Measurements from ENCODE around the gene CPED1. TPM values are rescaled to one million over a fixed set of nuclear protein-coding genes. Genes with fewer than 3 reads are reported as not detected.

The CPED1 gene
- total RNA-seq, 2 donors from 2014 or later: 77.4 to 126 TPM

DNA sequence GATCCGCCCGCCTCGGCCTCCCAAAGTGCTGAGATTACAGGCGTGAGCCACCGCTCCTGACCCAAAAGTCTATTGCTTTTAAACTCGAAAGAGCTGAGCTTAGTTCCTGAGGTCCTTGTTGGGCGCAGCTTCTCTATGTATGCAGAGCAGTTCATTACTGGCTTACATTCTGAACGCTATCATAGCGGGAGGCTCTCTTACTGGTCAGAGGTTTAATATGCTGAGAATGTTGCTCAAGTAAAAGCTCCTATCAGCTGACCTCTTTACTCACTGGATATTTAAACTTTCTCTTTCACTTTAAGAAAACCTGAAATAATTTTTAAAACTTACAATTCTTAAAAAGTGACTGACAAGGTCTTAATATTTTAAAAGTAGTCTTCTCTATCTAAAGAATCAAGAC lies 179.5 kb downstream of the CPED1 start:
- no peak overlapping the region for H3K4me3 ChIP-seq
- ATAC-seq (ENCODE audit: insufficient number of reproducible peaks, low FRiP score, low read depth) (no peak), DNase-seq (ENCODE audit: low spot score) (no peak)
- no peaks in the 10 kb centered on the region for H3K4me1 ChIP-seq (ENCODE audit: control insufficient read depth in 1 of 2, low read depth in 2 of 2)
- H3K27ac ChIP-seq: no peak overlapping the region
- no peaks in the 10 kb centered on the region for H3K27me3 ChIP-seq (replicated peaks; ENCODE audit: insufficient read depth)
- no peaks in the 10 kb centered on the region for H3K9me3 ChIP-seq
- TF ChIP-seq CTCF (IDR thresholded peaks at IDR 0.05): no peak
- peaks cover 4% of the 10 kb centered on the region for H3K36me3 ChIP-seq

- Histone ChIP-seq H3K27ac (no peak overlapping the region), H3K36me3 (peaks cover 4% of the 10 kb centered on the region), H3K4me1 (ENCODE audit: control insufficient read depth in 1 of 2, low read depth in 2 of 2) (no peaks in the 10 kb centered on the region), H3K27me3 (replicated peaks; ENCODE audit: insufficient read depth) (no peaks in the 10 kb centered on the region), H3K9me3 (no peaks in the 10 kb centered on the region), H3K4me3 (no peak overlapping the region)
- DNase-seq (ENCODE audit: low spot score) (no peak), ATAC-seq (ENCODE audit: insufficient number of reproducible peaks, low FRiP score, low read depth) (no peak)
- TF ChIP-seq CTCF (IDR thresholded peaks at IDR 0.05): no peak
Measured at GRCh38 chr7:121169469-121169868, 181.0 kb downstream of the CPED1 start.

DNA sequence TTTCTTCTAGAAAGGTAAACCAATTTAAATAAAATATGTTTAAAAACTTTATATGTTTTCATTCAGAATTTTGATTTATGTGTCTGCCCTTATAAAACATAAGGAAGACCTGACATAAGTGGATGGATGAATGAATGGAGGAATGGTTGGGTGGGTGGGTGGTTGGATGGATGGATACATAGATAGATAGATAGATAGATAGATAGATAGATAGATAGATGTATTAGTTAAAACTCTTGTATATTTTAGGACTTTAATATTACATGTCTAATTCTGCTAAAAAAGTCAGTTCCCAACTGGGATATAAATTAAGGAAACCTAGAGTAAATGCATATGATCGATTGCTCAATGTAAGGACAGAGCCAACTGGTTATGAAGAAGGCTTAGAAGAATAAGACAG lies 184.0 kb downstream of the CPED1 start:
- no peak for TF ChIP-seq CTCF (IDR thresholded peaks at IDR 0.05)
- H3K27ac ChIP-seq: no peak overlapping the region
- ATAC-seq (ENCODE audit: insufficient number of reproducible peaks, low FRiP score, low read depth) (no peak), DNase-seq (ENCODE audit: low spot score) (no peak)
- H3K4me1 ChIP-seq (ENCODE audit: control insufficient read depth in 1 of 2, low read depth in 2 of 2): no peaks in the 10 kb centered on the region
- no peaks in the 10 kb centered on the region for H3K36me3 ChIP-seq
- H3K4me3 ChIP-seq: no peak overlapping the region
- no peaks in the 10 kb centered on the region for H3K27me3 ChIP-seq (replicated peaks; ENCODE audit: insufficient read depth)
- H3K9me3 ChIP-seq: no peaks in the 10 kb centered on the region

DNA sequence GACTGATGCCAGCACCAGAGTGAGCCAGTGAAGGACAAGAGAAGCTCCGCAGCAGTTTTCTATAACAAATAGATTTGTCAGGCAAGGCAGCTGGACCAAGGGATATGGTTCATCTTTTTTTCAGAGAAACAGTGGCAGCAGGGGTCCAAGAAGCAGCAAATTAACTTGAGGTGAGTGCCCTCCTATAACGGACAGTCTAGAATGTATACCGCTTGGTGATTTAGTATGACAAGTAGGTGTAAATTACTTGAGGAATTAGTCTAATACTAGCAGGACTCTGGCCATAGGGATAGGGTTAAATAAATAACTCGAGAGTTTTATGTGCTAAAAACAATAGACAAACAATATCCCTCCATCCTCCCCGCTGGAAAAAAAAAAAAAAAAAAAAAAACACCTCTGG lies 187.3 kb downstream of the CPED1 start:
- no peak for DNase-seq (ENCODE audit: low spot score)
- Histone ChIP-seq H3K9me3 (no peaks in the 10 kb centered on the region), H3K36me3 (no peaks in the 10 kb centered on the region), H3K4me1 (ENCODE audit: control insufficient read depth in 1 of 2, low read depth in 2 of 2) (peaks cover 2 to 9% of the 10 kb centered on the region in 2 donors), H3K4me3 (no peak overlapping the region), H3K27ac (no peak overlapping the region), H3K27me3 (replicated peaks; ENCODE audit: insufficient read depth) (no peaks in the 10 kb centered on the region)
- ATAC-seq (ENCODE audit: insufficient number of reproducible peaks, low FRiP score, low read depth): no peak
- no peak for TF ChIP-seq CTCF (IDR thresholded peaks at IDR 0.05)

DNA sequence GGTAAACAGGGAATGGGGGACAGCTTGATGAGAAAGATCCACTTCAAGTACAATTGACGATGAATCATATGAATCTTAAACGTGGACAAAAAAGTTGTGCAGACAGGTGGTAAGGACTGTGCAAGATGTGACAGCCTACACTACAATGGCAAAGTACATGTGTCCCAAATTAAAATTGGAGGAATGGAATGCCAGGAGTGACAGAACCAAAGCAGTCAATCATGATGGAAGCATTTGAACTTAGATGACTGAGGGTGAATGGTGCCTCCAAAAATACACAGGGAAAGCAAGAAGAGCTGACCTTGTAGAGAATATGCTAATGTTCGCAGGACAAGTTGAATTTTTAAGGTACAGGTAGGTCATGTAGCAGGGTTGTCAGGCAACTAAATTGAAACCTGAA lies 189.9 kb downstream of the CPED1 start:
- DNase-seq (ENCODE audit: low spot score) (no peak), ATAC-seq (ENCODE audit: insufficient number of reproducible peaks, low FRiP score, low read depth) (no peak)
- TF ChIP-seq CTCF (IDR thresholded peaks at IDR 0.05): no peak

More for the DNA sequence above, 189.9 kb downstream of the CPED1 start:
- no peaks in the 10 kb centered on the region for H3K9me3 ChIP-seq
- peaks cover 6 to 22% of the 10 kb centered on the region in 2 donors for H3K4me1 ChIP-seq (ENCODE audit: control insufficient read depth in 1 of 2, low read depth in 2 of 2)
- H3K27me3 ChIP-seq (replicated peaks; ENCODE audit: insufficient read depth): no peaks in the 10 kb centered on the region
- no peaks in the 10 kb centered on the region for H3K36me3 ChIP-seq
- no peak overlapping the region for H3K4me3 ChIP-seq
- H3K27ac ChIP-seq: no peak overlapping the region
